NK-92 (cell line): Measurements from ENCODE around the gene DNAJC10.

Experiments
- DNase-seq: peaks from one replicate; lab custom pipeline; 2025; ENCODE audit not compliant: unreplicated experiment; lab: John Stamatoyannopoulos, UW

DNAJC10 gene

DNA sequence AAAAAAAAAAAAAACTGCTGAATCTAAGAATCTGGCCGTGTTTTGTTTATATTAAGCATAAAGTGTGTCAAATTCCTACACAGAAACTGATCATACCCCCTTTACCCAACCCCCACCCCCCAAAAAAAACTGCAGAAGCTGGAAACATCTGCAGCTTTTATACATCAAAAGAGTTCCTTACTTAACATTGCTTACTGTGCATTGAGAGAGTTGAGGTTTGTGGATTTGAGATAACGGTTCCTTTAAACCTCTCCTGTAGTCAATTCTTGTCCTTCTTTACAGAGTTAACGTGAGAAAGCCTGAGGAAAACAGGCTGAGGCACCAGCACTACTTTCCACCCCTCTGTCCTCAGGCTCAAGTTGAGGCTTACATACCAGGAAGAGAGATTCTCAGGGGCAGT lies 115.9 kb downstream of the DNAJC10 start:
- DNase-seq: no peak

DNA sequence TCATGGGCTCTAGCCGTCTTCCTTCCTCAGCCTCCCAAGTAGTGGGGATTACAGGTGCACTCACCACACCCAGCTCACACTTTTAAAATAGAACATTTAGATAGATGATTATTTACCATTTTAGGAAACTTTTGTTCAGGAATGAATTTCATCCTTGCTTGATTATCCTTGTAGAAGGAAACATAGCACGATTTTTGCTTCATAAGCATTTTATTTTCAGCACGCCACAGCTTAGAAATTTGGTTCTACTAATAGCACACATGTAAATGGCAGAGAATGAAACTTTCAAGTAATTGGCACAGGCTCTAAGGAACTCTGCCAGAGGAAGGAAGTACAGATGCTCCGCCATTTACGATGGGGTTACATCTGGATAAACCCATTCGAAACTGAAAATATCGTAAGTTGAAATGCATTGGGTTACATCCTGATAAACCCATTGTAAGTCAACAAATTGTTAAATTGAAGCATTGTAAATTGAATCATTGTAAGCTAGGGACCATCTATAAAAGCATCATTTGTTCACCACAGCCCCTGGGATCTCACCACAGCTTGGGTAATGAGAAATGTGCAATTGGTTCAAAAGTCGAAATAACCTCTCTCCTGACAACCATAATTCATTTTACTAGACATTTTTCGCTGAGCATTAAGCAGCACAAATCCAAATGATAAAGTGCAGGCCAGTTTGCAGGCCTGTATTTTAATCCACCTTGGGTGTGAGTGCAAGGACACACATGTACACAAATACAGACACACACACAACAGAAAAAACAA lies 117.2 kb downstream of the DNAJC10 start:
- no peak for DNase-seq

DNA sequence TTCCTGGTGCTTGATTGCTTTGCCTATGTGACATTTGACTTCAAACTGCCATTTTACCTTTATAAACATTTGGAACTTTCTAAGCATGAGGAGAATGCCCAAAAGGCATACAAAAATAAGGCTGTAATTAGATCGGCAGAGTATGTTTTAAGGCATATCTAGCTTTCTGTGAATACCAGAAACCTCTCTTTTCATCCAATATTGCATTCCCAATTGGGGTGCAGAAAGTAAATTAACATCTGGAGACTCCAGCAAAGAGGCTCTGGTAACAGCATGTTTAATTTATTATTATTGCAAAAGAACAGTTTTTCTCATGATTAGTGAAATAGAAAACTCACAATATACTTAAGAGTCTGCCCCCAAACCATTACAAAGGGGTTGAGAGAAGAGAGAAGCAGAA lies 118.2 kb downstream of the DNAJC10 start:
- no peak for DNase-seq

DNA sequence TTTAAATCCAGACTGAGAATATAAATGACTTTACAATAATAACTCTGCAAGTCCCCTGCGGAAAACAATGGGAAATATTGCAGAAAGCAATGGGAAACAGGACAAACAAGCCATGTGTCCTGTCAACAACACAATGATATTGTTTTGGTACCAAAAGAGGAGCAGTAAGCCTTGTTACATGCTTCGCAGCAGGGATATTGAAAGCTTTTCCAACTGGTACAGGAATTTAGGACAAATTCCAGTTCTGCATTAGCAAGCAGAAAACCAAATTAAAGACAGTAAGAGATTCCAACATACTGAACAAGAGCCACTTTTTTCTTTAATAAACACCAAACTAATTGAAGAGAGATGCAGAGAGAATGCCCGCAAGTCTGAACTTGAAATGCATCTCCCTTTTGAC lies 120.4 kb downstream of the DNAJC10 start:
- no peak for DNase-seq
